ENCODE data around the gene ZDHHC21.

Gene ZDHHC21

GRCh38 chr9:14584571-14584970 lies 108.7 kb downstream of the ZDHHC21 start:
- Histone ChIP-seq H3K9ac (ENCODE audit: low read length) (no peak overlapping the region), H4K5ac (ENCODE audit: low read length) (no peak overlapping the region), H3K27ac (ENCODE audit: low read depth, low read length) (no peak overlapping the region), H2AK5ac (ENCODE audit: low read length) (no peak overlapping the region), H3K4me3 (ENCODE audit: low read length) (no peak overlapping the region), H2BK5ac (ENCODE audit: low read length) (no peak overlapping the region), H3K23ac (ENCODE audit: low read length) (no peak overlapping the region), H3K4me2 (ENCODE audit: low read length) (no peak overlapping the region), H3K4ac (ENCODE audit: low read depth, low read length) (no peak overlapping the region), H2BK120ac (ENCODE audit: low read depth, low read length) (no peak overlapping the region), H3K36me3 (ENCODE audit: control insufficient read depth, insufficient read depth, low read length) (no peaks in the 10 kb centered on the region), H3K27me3 (ENCODE audit: insufficient read depth, low read length, poor library complexity) (no peaks in the 10 kb centered on the region), H4K8ac (ENCODE audit: low read depth, low read length) (no peak overlapping the region), H3K79me1 (ENCODE audit: low read length) (no peaks in the 10 kb centered on the region), H3K4me1 (ENCODE audit: control insufficient read depth, low read depth, low read length) (no peaks in the 10 kb centered on the region), H3K56ac (ENCODE audit: low read length) (no peak overlapping the region), H2BK15ac (replicated peaks; ENCODE audit: low read depth) (no peak overlapping the region), H3K18ac (ENCODE audit: low read length) (no peak overlapping the region), H3K79me2 (ENCODE audit: control insufficient read depth, insufficient read depth, low read length) (no peaks in the 10 kb centered on the region)
- DNase-seq, result no peak
- no CpG with 5 or more reads among the region's 4 CpGs for WGBS (ENCODE audit: extremely low coverage, insufficient coverage, low lambda C conversion rate)

- no peak overlapping the region for H2BK15ac ChIP-seq (replicated peaks; ENCODE audit: low read depth)
- H4K5ac ChIP-seq (ENCODE audit: low read length), result no peak overlapping the region
- no peak overlapping the region for H3K27ac ChIP-seq (ENCODE audit: low read depth, low read length)
- no peak overlapping the region for H3K4me2 ChIP-seq (ENCODE audit: low read length)
- H3K4ac ChIP-seq (ENCODE audit: low read depth, low read length), result no peak overlapping the region
- H3K27me3 ChIP-seq (ENCODE audit: insufficient read depth, low read length, poor library complexity), result no peaks in the 10 kb centered on the region
- H2AK5ac ChIP-seq (ENCODE audit: low read length), result no peak overlapping the region
- H2BK5ac ChIP-seq (ENCODE audit: low read length), result no peak overlapping the region
- H3K4me3 ChIP-seq (ENCODE audit: low read length), result no peak overlapping the region
- no peak overlapping the region for H3K23ac ChIP-seq (ENCODE audit: low read length)
- no peak for DNase-seq
- H3K79me1 ChIP-seq (ENCODE audit: low read length), result no peaks in the 10 kb centered on the region
- no peak overlapping the region for H4K8ac ChIP-seq (ENCODE audit: low read depth, low read length)
- no peak overlapping the region for H3K9ac ChIP-seq (ENCODE audit: low read length)
- H3K79me2 ChIP-seq (ENCODE audit: control insufficient read depth, insufficient read depth, low read length), result no peaks in the 10 kb centered on the region
- no peaks in the 10 kb centered on the region for H3K4me1 ChIP-seq (ENCODE audit: control insufficient read depth, low read depth, low read length)
- H3K36me3 ChIP-seq (ENCODE audit: control insufficient read depth, insufficient read depth, low read length), result no peaks in the 10 kb centered on the region
- no peak overlapping the region for H2BK120ac ChIP-seq (ENCODE audit: low read depth, low read length)
- H3K18ac ChIP-seq (ENCODE audit: low read length), result no peak overlapping the region
- H3K56ac ChIP-seq (ENCODE audit: low read length), result no peak overlapping the region
Measured at GRCh38 chr9:14578030-14578429, 115.2 kb downstream of the ZDHHC21 start.

GRCh38 chr9:14574173-14574572 lies 119.1 kb downstream of the ZDHHC21 start:
- Histone ChIP-seq H3K4ac (ENCODE audit: low read depth, low read length) (no peak overlapping the region), H2AK5ac (ENCODE audit: low read length) (no peak overlapping the region), H3K4me3 (ENCODE audit: low read length) (no peak overlapping the region), H3K79me1 (ENCODE audit: low read length) (no peaks in the 10 kb centered on the region), H4K5ac (ENCODE audit: low read length) (no peak overlapping the region), H3K23ac (ENCODE audit: low read length) (no peak overlapping the region), H3K27ac (ENCODE audit: low read depth, low read length) (no peak overlapping the region), H3K56ac (ENCODE audit: low read length) (no peak overlapping the region), H2BK120ac (ENCODE audit: low read depth, low read length) (no peak overlapping the region), H3K27me3 (ENCODE audit: insufficient read depth, low read length, poor library complexity) (no peaks in the 10 kb centered on the region), H3K36me3 (ENCODE audit: control insufficient read depth, insufficient read depth, low read length) (no peaks in the 10 kb centered on the region), H3K79me2 (ENCODE audit: control insufficient read depth, insufficient read depth, low read length) (no peaks in the 10 kb centered on the region), H2BK5ac (ENCODE audit: low read length) (no peak overlapping the region), H4K8ac (ENCODE audit: low read depth, low read length) (no peak overlapping the region), H3K18ac (ENCODE audit: low read length) (no peak overlapping the region), H3K4me2 (ENCODE audit: low read length) (no peak overlapping the region), H3K4me1 (ENCODE audit: control insufficient read depth, low read depth, low read length) (no peaks in the 10 kb centered on the region), H2BK15ac (replicated peaks; ENCODE audit: low read depth) (no peak overlapping the region), H3K9ac (ENCODE audit: low read length) (no peak overlapping the region)
- DNase-seq, result no peak
- WGBS (ENCODE audit: extremely low coverage, insufficient coverage, low lambda C conversion rate), result no CpG with 5 or more reads among the region's 1 CpG

- Histone ChIP-seq H3K4me3 (ENCODE audit: low read length) (no peak overlapping the region), H3K79me2 (ENCODE audit: control insufficient read depth, insufficient read depth, low read length) (no peaks in the 10 kb centered on the region), H3K4ac (ENCODE audit: low read depth, low read length) (no peak overlapping the region), H2BK15ac (replicated peaks; ENCODE audit: low read depth) (no peak overlapping the region), H3K4me1 (ENCODE audit: control insufficient read depth, low read depth, low read length) (no peaks in the 10 kb centered on the region), H3K23ac (ENCODE audit: low read length) (no peak overlapping the region), H3K56ac (ENCODE audit: low read length) (no peak overlapping the region), H3K9ac (ENCODE audit: low read length) (no peak overlapping the region), H2BK120ac (ENCODE audit: low read depth, low read length) (no peak overlapping the region), H4K8ac (ENCODE audit: low read depth, low read length) (no peak overlapping the region), H3K18ac (ENCODE audit: low read length) (no peak overlapping the region), H3K4me2 (ENCODE audit: low read length) (no peak overlapping the region), H3K79me1 (ENCODE audit: low read length) (no peaks in the 10 kb centered on the region), H2AK5ac (ENCODE audit: low read length) (no peak overlapping the region), H2BK5ac (ENCODE audit: low read length) (no peak overlapping the region), H3K36me3 (ENCODE audit: control insufficient read depth, insufficient read depth, low read length) (no peaks in the 10 kb centered on the region), H3K27ac (ENCODE audit: low read depth, low read length) (no peak overlapping the region), H4K5ac (ENCODE audit: low read length) (no peak overlapping the region), H3K27me3 (ENCODE audit: insufficient read depth, low read length, poor library complexity) (no peaks in the 10 kb centered on the region)
- no CpG with 5 or more reads among the region's 4 CpGs for WGBS (ENCODE audit: extremely low coverage, insufficient coverage, low lambda C conversion rate)
- no peak for DNase-seq
Measured at GRCh38 chr9:14573319-14573718, 119.9 kb downstream of the ZDHHC21 start.

- Histone ChIP-seq H3K9ac (ENCODE audit: low read length) (no peak overlapping the region), H3K4ac (ENCODE audit: low read depth, low read length) (no peak overlapping the region), H2AK5ac (ENCODE audit: low read length) (no peak overlapping the region), H3K18ac (ENCODE audit: low read length) (no peak overlapping the region), H3K79me1 (ENCODE audit: low read length) (no peaks in the 10 kb centered on the region), H3K4me3 (ENCODE audit: low read length) (no peak overlapping the region), H3K27ac (ENCODE audit: low read depth, low read length) (no peak overlapping the region), H2BK5ac (ENCODE audit: low read length) (no peak overlapping the region), H3K36me3 (ENCODE audit: control insufficient read depth, insufficient read depth, low read length) (no peaks in the 10 kb centered on the region), H3K23ac (ENCODE audit: low read length) (no peak overlapping the region), H3K27me3 (ENCODE audit: insufficient read depth, low read length, poor library complexity) (no peaks in the 10 kb centered on the region), H4K8ac (ENCODE audit: low read depth, low read length) (no peak overlapping the region), H3K4me2 (ENCODE audit: low read length) (no peak overlapping the region), H2BK120ac (ENCODE audit: low read depth, low read length) (no peak overlapping the region), H3K4me1 (ENCODE audit: control insufficient read depth, low read depth, low read length) (peaks cover 1% of the 10 kb centered on the region), H4K5ac (ENCODE audit: low read length) (no peak overlapping the region), H2BK15ac (replicated peaks; ENCODE audit: low read depth) (no peak overlapping the region), H3K56ac (ENCODE audit: low read length) (no peak overlapping the region), H3K79me2 (ENCODE audit: control insufficient read depth, insufficient read depth, low read length) (no peaks in the 10 kb centered on the region)
- no peak for DNase-seq
- no CpG with 5 or more reads among the region's 4 CpGs for WGBS (ENCODE audit: extremely low coverage, insufficient coverage, low lambda C conversion rate)
Measured at GRCh38 chr9:14565352-14566016, 127.7 kb downstream of the ZDHHC21 start.

- Histone ChIP-seq H3K79me1 (ENCODE audit: low read length) (no peaks in the 10 kb centered on the region), H4K8ac (ENCODE audit: low read depth, low read length) (no peak overlapping the region), H3K9ac (ENCODE audit: low read length) (no peak overlapping the region), H3K23ac (ENCODE audit: low read length) (no peak overlapping the region), H2BK120ac (ENCODE audit: low read depth, low read length) (no peak overlapping the region), H3K27ac (ENCODE audit: low read depth, low read length) (no peak overlapping the region), H4K5ac (ENCODE audit: low read length) (no peak overlapping the region), H3K4me3 (ENCODE audit: low read length) (no peak overlapping the region), H2AK5ac (ENCODE audit: low read length) (no peak overlapping the region), H3K56ac (ENCODE audit: low read length) (no peak overlapping the region), H2BK15ac (replicated peaks; ENCODE audit: low read depth) (no peak overlapping the region), H3K79me2 (ENCODE audit: control insufficient read depth, insufficient read depth, low read length) (no peaks in the 10 kb centered on the region), H3K4ac (ENCODE audit: low read depth, low read length) (no peak overlapping the region), H3K36me3 (ENCODE audit: control insufficient read depth, insufficient read depth, low read length) (no peaks in the 10 kb centered on the region), H3K18ac (ENCODE audit: low read length) (no peak overlapping the region), H3K4me2 (ENCODE audit: low read length) (no peak overlapping the region), H3K27me3 (ENCODE audit: insufficient read depth, low read length, poor library complexity) (no peaks in the 10 kb centered on the region), H2BK5ac (ENCODE audit: low read length) (no peak overlapping the region), H3K4me1 (ENCODE audit: control insufficient read depth, low read depth, low read length) (peaks cover 1% of the 10 kb centered on the region)
- DNase-seq, result peak; percentile 31
- WGBS (ENCODE audit: extremely low coverage, insufficient coverage, low lambda C conversion rate), result 100% methylated on average over 1 of the region's 9 CpGs
Measured at GRCh38 chr9:14563902-14564624, 129.2 kb downstream of the ZDHHC21 start.
